OCI-LY3 (cell line): ENCODE data around the gene SMAGP.

Source experiments
- H2AFZ ChIP-seq: fragments of 200-600, 300-600 bp; shearing (Covaris generic); 2 replicates; pipeline ENCODE4 v1.6.0; 2014; ENCODE audit warnings: antibody characterized with exemption, low read depth, low read length
- H3K27ac ChIP-seq: fragments of 200-600, 300-600 bp; sonication (generic); 2 replicates; pipeline ENCODE4 v1.5.1; 2014; ENCODE audit warnings: mild to moderate bottlenecking, low read length, moderate library complexity, mixed read lengths
- H3K27me3 ChIP-seq: fragments of 200-600, 300-600 bp; sonication (generic); 2 replicates; pipeline ENCODE4 v1.6.1; 2014; ENCODE audit warnings: low read depth, low read length, mixed read lengths
- H3K36me3 ChIP-seq: fragments of 200-600, 300-600 bp; sonication (generic); replicated peaks from 2 replicates; pipeline ENCODE3; 2014; ENCODE audit warnings: low read depth, low read length, mixed read lengths
- H3K4me1 ChIP-seq: fragments of 300-600, 200-600 bp; sonication (generic); 2 replicates; pipeline ENCODE4 v1.6.1; 2014; ENCODE audit warnings: low read length, mixed read lengths
- H3K4me2 ChIP-seq: fragments of 200-600, 300-600 bp; sonication (generic); 2 replicates; pipeline ENCODE4 v1.6.1; 2014; ENCODE audit warnings: low read length, mixed read lengths
- H3K4me3 ChIP-seq: fragments of 300-600, 200-600 bp; sonication (generic); 2 replicates; pipeline ENCODE4 v1.5.1; 2014; ENCODE audit warnings: antibody characterized with exemption, mild to moderate bottlenecking, low read length, moderate library complexity
- H3K79me2 ChIP-seq: fragments of 300-600, 200-600 bp; shearing (Covaris generic); 2 replicates; pipeline ENCODE4 v1.6.1; 2014; ENCODE audit warnings: mild to moderate bottlenecking, low read length, mixed read lengths
- H3K9ac ChIP-seq: fragments of 300-600, 200-600 bp; shearing (Covaris generic); 2 replicates; pipeline ENCODE4 v1.6.0; 2014; ENCODE audit warnings: mild to moderate bottlenecking, low read length, moderate library complexity
- H3K9me3 ChIP-seq: fragments of 200-600, 300-600 bp; shearing (Covaris generic); 2 replicates; pipeline ENCODE4 v1.6.1; 2014; ENCODE audit warnings: low read length, mixed read lengths; ENCODE audit not compliant: insufficient read depth
- H4K20me1 ChIP-seq: fragments of 200-600, 300-600 bp; sonication (generic); 2 replicates; pipeline ENCODE4 v1.6.1; 2016; ENCODE audit warnings: low read length, mixed read lengths; ENCODE audit not compliant: insufficient read depth
- EZH2phosphoT487 ChIP-seq: fragments of 200-600 bp; shearing (Covaris generic); IDR thresholded peaks from 2 replicates; pipeline ENCODE4 v1.6.1; 2018; ENCODE audit warnings: antibody characterized with exemption, mixed run types, low read depth
- TF ChIP-seq, protein P1 (sequence below): fragments of 200-600, 300-600 bp; sonication (generic); IDR thresholded peaks from 2 replicates; pipeline ENCODE4 v1.5.1; 2014; ENCODE audit warnings: antibody characterized with exemption, low read length, low read depth

Gene SMAGP

GRCh38 chr12:51196547-51196946, 73.7 kb downstream of the SMAGP start:
- Histone ChIP-seq H3K4me1 (no peaks in the 10 kb centered on the region), H3K4me3 (no peak overlapping the region), H3K9ac (no peak overlapping the region), H3K27ac (no peak overlapping the region), H3K9me3 (no peaks in the 10 kb centered on the region), H4K20me1 (no peaks in the 10 kb centered on the region), H3K4me2 (no peak overlapping the region), H3K36me3 (no peaks in the 10 kb centered on the region), H3K79me2 (no peaks in the 10 kb centered on the region), H3K27me3 (no peaks in the 10 kb centered on the region), H2AFZ (no peak overlapping the region)
- TF ChIP-seq, protein P1, sequence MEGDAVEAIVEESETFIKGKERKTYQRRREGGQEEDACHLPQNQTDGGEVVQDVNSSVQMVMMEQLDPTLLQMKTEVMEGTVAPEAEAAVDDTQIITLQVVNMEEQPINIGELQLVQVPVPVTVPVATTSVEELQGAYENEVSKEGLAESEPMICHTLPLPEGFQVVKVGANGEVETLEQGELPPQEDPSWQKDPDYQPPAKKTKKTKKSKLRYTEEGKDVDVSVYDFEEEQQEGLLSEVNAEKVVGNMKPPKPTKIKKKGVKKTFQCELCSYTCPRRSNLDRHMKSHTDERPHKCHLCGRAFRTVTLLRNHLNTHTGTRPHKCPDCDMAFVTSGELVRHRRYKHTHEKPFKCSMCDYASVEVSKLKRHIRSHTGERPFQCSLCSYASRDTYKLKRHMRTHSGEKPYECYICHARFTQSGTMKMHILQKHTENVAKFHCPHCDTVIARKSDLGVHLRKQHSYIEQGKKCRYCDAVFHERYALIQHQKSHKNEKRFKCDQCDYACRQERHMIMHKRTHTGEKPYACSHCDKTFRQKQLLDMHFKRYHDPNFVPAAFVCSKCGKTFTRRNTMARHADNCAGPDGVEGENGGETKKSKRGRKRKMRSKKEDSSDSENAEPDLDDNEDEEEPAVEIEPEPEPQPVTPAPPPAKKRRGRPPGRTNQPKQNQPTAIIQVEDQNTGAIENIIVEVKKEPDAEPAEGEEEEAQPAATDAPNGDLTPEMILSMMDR: no peak
- TF ChIP-seq EZH2phosphoT487: no peak

DNA sequence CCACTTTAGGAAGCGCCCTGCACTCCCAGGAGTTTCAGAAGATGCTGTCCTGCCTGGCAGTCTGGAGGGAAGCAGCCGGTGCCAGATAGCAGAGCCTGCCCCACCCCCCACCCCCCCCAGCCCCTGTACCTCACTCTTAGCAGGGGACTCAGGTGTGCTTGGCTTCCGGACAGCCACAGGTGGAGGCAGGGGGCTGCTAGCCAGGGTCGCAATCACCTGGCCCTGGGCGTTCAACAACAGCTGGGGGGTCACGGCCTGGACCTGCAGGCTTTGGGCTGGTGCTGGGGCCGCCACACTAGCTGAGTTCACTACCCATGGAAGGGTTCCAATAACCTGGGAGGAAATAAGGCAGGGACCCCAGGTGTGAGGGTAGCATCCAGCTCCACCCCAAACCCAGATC, 74.4 kb downstream of the SMAGP start:
- Histone ChIP-seq H3K79me2 (no peaks in the 10 kb centered on the region), H3K4me3 (no peak overlapping the region), H3K27ac (no peak overlapping the region), H2AFZ (no peak overlapping the region), H3K9me3 (no peaks in the 10 kb centered on the region), H3K36me3 (no peaks in the 10 kb centered on the region), H3K4me2 (no peak overlapping the region), H3K4me1 (no peaks in the 10 kb centered on the region), H3K9ac (no peak overlapping the region), H4K20me1 (no peaks in the 10 kb centered on the region), H3K27me3 (no peaks in the 10 kb centered on the region)
- TF ChIP-seq, protein P1: no peak
- no peak for TF ChIP-seq EZH2phosphoT487
